SK-N-SH (cell line): ENCODE results near the gene TBX4. TPM values are rescaled to one million over a fixed set of nuclear protein-coding genes. Genes with fewer than 3 reads are reported as not detected.
A peak's percentile ranks its signal among the peaks of the same experiment; 100 is the strongest.

Source experiments
- CTCF ChIA-PET: fragments of 300-600, 350-600 bp; formaldehyde crosslinking; extraction: SDS; loops from one replicate; lab custom pipeline; 2021; lab: Yijun Ruan, JAX
- POLR2A ChIA-PET: fragments of 350-600 bp; sonication (Branson Sonifier 250); formaldehyde crosslinking; extraction: SDS; loops from one replicate; lab custom pipeline; 2020; ENCODE audit warnings: antibody characterized with exemption, inconsistent platforms; lab: Yijun Ruan, JAX
- DNase-seq: peaks from one replicate; pipeline ENCODE4 v3.0.0; 2012
- H2AFZ ChIP-seq: fragments of 200-600 bp; sonication (generic); 2 replicates; pipeline ENCODE4 v1.8.1; 2016; ENCODE audit warnings: antibody characterized with exemption, mild to moderate bottlenecking, low read depth
- H3F3A ChIP-seq: fragments of 200-600 bp; sonication (generic); replicated peaks from 2 replicates; pipeline ENCODE3; 2016; ENCODE audit warnings: antibody characterized with exemption, mild to moderate bottlenecking; ENCODE audit not compliant: insufficient read depth
- H3K27ac ChIP-seq, 2 experiments: fragments of 200-500 bp in 1 of 2; fragments of 200-600 bp in 1 of 2; sonication (Bioruptor generic) in 1 of 2; sonication (generic), shearing (Covaris generic) in 1 of 2; 2 replicates each; pipeline versions ENCODE4 v1.5.1 to v1.6.1; 2014 to 2016; ENCODE audit warnings: low read depth in 2 of 2, inconsistent platforms in 1 of 2, low read length in 1 of 2, mild to moderate bottlenecking in 1 of 2, mixed read lengths in 1 of 2
- H3K27me3 ChIP-seq: fragments of 200-600 bp; sonication (generic), shearing (Covaris generic); 2 replicates; pipeline ENCODE4 v1.6.1; 2016; ENCODE audit warnings: mixed run types; ENCODE audit not compliant: insufficient read depth
- H3K36me3 ChIP-seq, 2 experiments: fragments of 200-500 bp in 1 of 2; fragments of 200-600 bp in 1 of 2; sonication (Bioruptor generic) in 1 of 2; sonication (generic) in 1 of 2; replicated peaks in 1 of 2; 2 replicates each; pipeline versions ENCODE3 to v1.5.1; 2014 to 2016; ENCODE audit warnings: low read length in 1 of 2, mild to moderate bottlenecking in 1 of 2; ENCODE audit not compliant: insufficient read depth in 2 of 2, control insufficient read depth in 1 of 2
- H3K4me1 ChIP-seq, 2 experiments: fragments of 200-500 bp in 1 of 2; fragments of 200-600 bp in 1 of 2; sonication (Bioruptor generic) in 1 of 2; sonication (generic), shearing (Covaris generic) in 1 of 2; 2 replicates each; pipeline versions ENCODE4 v1.5.1 to v1.6.1; 2014 to 2016; ENCODE audit warnings: low read depth in 1 of 2, low read length in 1 of 2, mixed run types in 1 of 2; ENCODE audit not compliant: insufficient read depth in 2 of 2, control insufficient read depth in 1 of 2
- H3K4me2 ChIP-seq: fragments of 200-600 bp; sonication (generic), shearing (Covaris generic); 2 replicates; pipeline ENCODE4 v1.6.1; 2017; ENCODE audit warnings: mixed run types
- H3K4me3 ChIP-seq, 2 experiments: fragments of 200-500 bp in 1 of 2; fragments of 200-600 bp in 1 of 2; sonication (Bioruptor generic) in 1 of 2; sonication (generic), shearing (Covaris generic) in 1 of 2; 2 replicates each; pipeline versions ENCODE4 v1.5.1 to v1.8.1; 2014 to 2016; ENCODE audit warnings: low read depth in 2 of 2, inconsistent platforms in 1 of 2, low read length in 1 of 2, mild to moderate bottlenecking in 1 of 2, mixed read lengths in 1 of 2, moderate library complexity in 1 of 2
- H3K79me2 ChIP-seq: fragments of 200-600 bp; sonication (generic); 2 replicates; pipeline ENCODE4 v1.8.1; 2017; ENCODE audit warnings: mild to moderate bottlenecking; ENCODE audit not compliant: insufficient read depth
- H3K9ac ChIP-seq: fragments of 200-600 bp; sonication (generic); 2 replicates; pipeline ENCODE4 v1.6.1; 2017; ENCODE audit warnings: mixed run types
- H3K9me2 ChIP-seq: fragments of 200-600 bp; sonication (generic); 2 replicates; pipeline ENCODE4 v1.6.1; 2017; ENCODE audit warnings: mixed run types
- H3K9me3 ChIP-seq: fragments of 200-600 bp; sonication (generic); 2 replicates; pipeline ENCODE4 v1.6.1; 2017; ENCODE audit warnings: mixed run types, mild to moderate bottlenecking, moderate library complexity
- H4K20me1 ChIP-seq: fragments of 200-600 bp; sonication (generic); 2 replicates; pipeline ENCODE4 v1.6.1; 2017; ENCODE audit warnings: mild to moderate bottlenecking, mixed run types; ENCODE audit not compliant: insufficient read depth
- CHD2 ChIP-seq: fragments of 150-350 bp; IDR thresholded peaks from 2 replicates; pipeline ENCODE4 v1.6.1; 2018; ENCODE audit warnings: low read length; ENCODE audit not compliant: partially characterized antibody
- CTCF ChIP-seq: fragments of 200-600 bp; sonication (generic); IDR thresholded peaks from 2 replicates; pipeline ENCODE4 v1.6.1; 2017; ENCODE audit warnings: antibody characterized with exemption, mild to moderate bottlenecking, moderate library complexity
- FOSL2 ChIP-seq: IDR thresholded peaks from 2 replicates; pipeline ENCODE4 v1.4.0; 2012; ENCODE audit warnings: low read depth, mild to moderate bottlenecking, moderate library complexity, borderline replicate concordance
- NFIC ChIP-seq: IDR thresholded peaks from 2 replicates; pipeline ENCODE4 v1.4.0; 2012; ENCODE audit warnings: borderline replicate concordance
- RCOR1 ChIP-seq: fragments of 150-350 bp; IDR thresholded peaks from 2 replicates; pipeline ENCODE4 v1.6.1; 2017; ENCODE audit warnings: antibody characterized with exemption, low read length
- SIN3A ChIP-seq: IDR thresholded peaks from 2 replicates; pipeline ENCODE4 v1.6.1; 2012; ENCODE audit warnings: low read depth, mild to moderate bottlenecking, low read length, moderate library complexity, borderline replicate concordance
- TAF1 ChIP-seq: IDR thresholded peaks from 2 replicates; pipeline ENCODE4 v1.6.1; 2012; ENCODE audit warnings: low read depth, mild to moderate bottlenecking, low read length, moderate library complexity, borderline replicate concordance
- USF1 ChIP-seq: IDR thresholded peaks from 2 replicates; pipeline ENCODE4 v1.4.0; 2012; ENCODE audit warnings: low read depth, borderline replicate concordance
- ZBTB33 ChIP-seq: IDR thresholded peaks from 2 replicates; pipeline ENCODE4 v1.4.0; 2012; ENCODE audit warnings: low read depth, borderline replicate concordance
- WGBS: methylation state at CpG from one replicate; pipeline ENCODE4 v1.1.6; 2017; ENCODE audit warnings: low lambda C conversion rate; 5-methylcytosine and 5-hydroxymethylcytosine counted together
- polyA plus RNA-seq, 3 experiments: library from polyadenylated mRNA; depleted of rRNA; stranded (reverse); fragments of >200 nt; gene quantifications; 2 replicates each; pipeline ENCODE4 v1.2.3, GENCODE V29; 2012

TBX4 gene
- polyA plus RNA-seq, 1 of the 3 experiments (the other 2 are of a cell fraction), result 0.02 TPM

- Histone ChIP-seq H3K79me2 (no peaks in the 10 kb centered on the region), H3F3A (no peaks in the 10 kb centered on the region), H3K4me3 (no peak overlapping the region), H3K9me3 (no peaks in the 10 kb centered on the region), H3K36me3 (no peaks in the 10 kb centered on the region), H3K9me2 (no peaks in the 10 kb centered on the region), H3K4me2 (no peak overlapping the region), H3K27me3 (no peaks in the 10 kb centered on the region), H3K27ac (no peak overlapping the region; a peak in 1 of 4 replicates), H3K9ac (no peak overlapping the region), H3K4me1 (peaks cover 0 to 18% of the 10 kb centered on the region in 2 experiments; a peak in 1 of 4 replicates), H2AFZ (peak overlapping the region; percentile 66; the same call in 1 of the 2 replicates), H4K20me1 (no peaks in the 10 kb centered on the region)
- CTCF ChIA-PET, result interaction anchor here (0.7 to 3.5 kb wide), 9 partner anchors 8 to 126 kb away, joined by 3 to 16 read pairs (median 8); no protein-coding TSS in a partner anchor
- WGBS, result 76% methylated on average over 8 of the region's 8 CpGs
- no peak for TF ChIP-seq RCOR1
- no peak for TF ChIP-seq CHD2
- no peak for TF ChIP-seq ZBTB33
- no peak for TF ChIP-seq CTCF
- TF ChIP-seq NFIC, result no peak
- no peak for TF ChIP-seq FOSL2
- POLR2A ChIA-PET, result interaction anchor here (1.0 to 1.6 kb wide), 2 partner anchors 9 to 13 kb away, joined by 3 to 4 read pairs; no protein-coding TSS in a partner anchor
- DNase-seq, result no peak
Measured at GRCh38 chr17:61468263-61468907, 16.2 kb downstream of the TBX4 start.

GRCh38 chr17:61469474-61469873, 17.3 kb downstream of the TBX4 start:
- Histone ChIP-seq H4K20me1 (no peaks in the 10 kb centered on the region), H2AFZ (no peak overlapping the region), H3K36me3 (no peaks in the 10 kb centered on the region), H3K79me2 (no peaks in the 10 kb centered on the region), H3K4me3 (no peak overlapping the region), H3K9ac (no peak overlapping the region), H3K9me3 (no peaks in the 10 kb centered on the region), H3K27me3 (no peaks in the 10 kb centered on the region), H3K9me2 (no peaks in the 10 kb centered on the region), H3F3A (no peaks in the 10 kb centered on the region), H3K27ac (no peak overlapping the region), H3K4me1 (peaks cover 0 to 22% of the 10 kb centered on the region in 2 experiments; a peak in 1 of 4 replicates), H3K4me2 (no peak overlapping the region)
- no peak for DNase-seq
- TF ChIP-seq SIN3A, result no peak
- no peak for TF ChIP-seq RCOR1
- TF ChIP-seq USF1, result no peak
- TF ChIP-seq TAF1, result no peak
- POLR2A ChIA-PET, result no interaction called here
- CTCF ChIA-PET, result interaction anchor here (0.7 to 3.3 kb wide), 7 partner anchors 9 to 124 kb away, joined by 3 to 12 read pairs (median 4); no protein-coding TSS in a partner anchor
- 83% methylated on average over 6 of the region's 6 CpGs for WGBS
